Uterus (tissue), 2 donors: ENCODE measurements around the gene GRIN2C.

ENCODE experiments used
- POLR2A ChIP-seq, 2 donors: fragments of 450-650 bp; IDR thresholded peaks; one replicate each; pipeline ENCODE4 v1.6.1; 2016; ENCODE audit warnings: antibody characterized with exemption in 2 of 2, mild to moderate bottlenecking in 1 of 2, moderate library complexity in 1 of 2
- TF ChIP-seq, protein P1 (sequence below), 4 experiments: fragments of 200-600 bp in 2 of 4; fragments of 450-650 bp in 2 of 4; sonication (generic) in 2 of 4; IDR thresholded peaks; one replicate each; pipeline ENCODE4 v1.5.1; 2016 to 2019; ENCODE audit warnings: antibody characterized with exemption in 4 of 4, mild to moderate bottlenecking in 2 of 4, moderate library complexity in 1 of 4

DNA sequence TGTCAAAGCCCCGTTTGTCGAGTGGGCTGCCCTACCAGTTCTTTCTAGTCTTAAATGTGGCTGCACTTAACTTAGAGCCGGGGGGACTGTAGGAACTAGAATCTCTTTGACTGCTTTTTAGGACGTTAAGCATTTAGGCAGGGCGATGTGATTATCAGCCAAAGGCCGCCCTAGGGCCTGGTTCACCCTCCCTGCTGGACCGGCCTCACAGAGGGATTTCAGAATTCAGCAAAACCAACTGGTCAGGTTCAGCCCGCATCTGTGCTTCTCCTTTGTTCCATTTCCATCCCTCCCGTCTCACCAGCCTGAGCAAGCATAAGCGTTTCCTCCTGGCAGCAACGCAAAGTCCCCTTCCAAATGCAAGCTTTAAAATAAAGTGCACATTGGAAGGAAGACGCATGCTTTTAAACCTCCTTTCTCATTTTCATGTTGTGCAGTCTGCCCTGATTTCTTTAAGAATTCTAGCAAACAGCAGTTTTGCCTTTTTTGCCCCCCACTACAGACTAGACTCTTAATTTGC, 67.0 kb downstream of the GRIN2C start:
- TF ChIP-seq POLR2A (IDR thresholded peaks at IDR 0.05), result no peak
- TF ChIP-seq, protein P1, sequence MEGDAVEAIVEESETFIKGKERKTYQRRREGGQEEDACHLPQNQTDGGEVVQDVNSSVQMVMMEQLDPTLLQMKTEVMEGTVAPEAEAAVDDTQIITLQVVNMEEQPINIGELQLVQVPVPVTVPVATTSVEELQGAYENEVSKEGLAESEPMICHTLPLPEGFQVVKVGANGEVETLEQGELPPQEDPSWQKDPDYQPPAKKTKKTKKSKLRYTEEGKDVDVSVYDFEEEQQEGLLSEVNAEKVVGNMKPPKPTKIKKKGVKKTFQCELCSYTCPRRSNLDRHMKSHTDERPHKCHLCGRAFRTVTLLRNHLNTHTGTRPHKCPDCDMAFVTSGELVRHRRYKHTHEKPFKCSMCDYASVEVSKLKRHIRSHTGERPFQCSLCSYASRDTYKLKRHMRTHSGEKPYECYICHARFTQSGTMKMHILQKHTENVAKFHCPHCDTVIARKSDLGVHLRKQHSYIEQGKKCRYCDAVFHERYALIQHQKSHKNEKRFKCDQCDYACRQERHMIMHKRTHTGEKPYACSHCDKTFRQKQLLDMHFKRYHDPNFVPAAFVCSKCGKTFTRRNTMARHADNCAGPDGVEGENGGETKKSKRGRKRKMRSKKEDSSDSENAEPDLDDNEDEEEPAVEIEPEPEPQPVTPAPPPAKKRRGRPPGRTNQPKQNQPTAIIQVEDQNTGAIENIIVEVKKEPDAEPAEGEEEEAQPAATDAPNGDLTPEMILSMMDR (IDR thresholded peaks at IDR 0.05), result no peak
